ENCODE data around the gene OAF. TPM values are rescaled to one million over a fixed set of nuclear protein-coding genes. Genes with fewer than 3 reads are reported as not detected.
"Not testable (repeated sequence)": the region's sequence is repeated elsewhere in the genome, so short reads cannot be mapped to it uniquely, and the experiment has no call there.

The OAF gene
- total RNA-seq, 1 donor, result 58.6 TPM

- peak; percentile 23 for DNase-seq (ENCODE audit: low read depth)
- TF ChIP-seq CTCF (IDR thresholded peaks at IDR 0.05; ENCODE audit: insufficient read depth, low read length), result peak; percentile 5
- H3K4me3 ChIP-seq (ENCODE audit: low read depth, low read length), result no peak overlapping the region
Measured at GRCh38 chr11:120248551-120249278, 37.9 kb downstream of the OAF start.

- no peak for TF ChIP-seq CTCF (IDR thresholded peaks at IDR 0.05; ENCODE audit: insufficient read depth, low read length)
- H3K4me3 ChIP-seq (ENCODE audit: low read depth, low read length), result no peak overlapping the region
- DNase-seq (ENCODE audit: low read depth), result peak; percentile 27
Measured at GRCh38 chr11:120249279-120250262, 38.7 kb downstream of the OAF start.

GRCh38 chr11:120253377-120253776 is 42.5 kb downstream of the OAF start:
- not testable (repeated sequence) for H3K4me3 ChIP-seq (ENCODE audit: low read depth, low read length); DNase-seq (ENCODE audit: low read depth)

DNA sequence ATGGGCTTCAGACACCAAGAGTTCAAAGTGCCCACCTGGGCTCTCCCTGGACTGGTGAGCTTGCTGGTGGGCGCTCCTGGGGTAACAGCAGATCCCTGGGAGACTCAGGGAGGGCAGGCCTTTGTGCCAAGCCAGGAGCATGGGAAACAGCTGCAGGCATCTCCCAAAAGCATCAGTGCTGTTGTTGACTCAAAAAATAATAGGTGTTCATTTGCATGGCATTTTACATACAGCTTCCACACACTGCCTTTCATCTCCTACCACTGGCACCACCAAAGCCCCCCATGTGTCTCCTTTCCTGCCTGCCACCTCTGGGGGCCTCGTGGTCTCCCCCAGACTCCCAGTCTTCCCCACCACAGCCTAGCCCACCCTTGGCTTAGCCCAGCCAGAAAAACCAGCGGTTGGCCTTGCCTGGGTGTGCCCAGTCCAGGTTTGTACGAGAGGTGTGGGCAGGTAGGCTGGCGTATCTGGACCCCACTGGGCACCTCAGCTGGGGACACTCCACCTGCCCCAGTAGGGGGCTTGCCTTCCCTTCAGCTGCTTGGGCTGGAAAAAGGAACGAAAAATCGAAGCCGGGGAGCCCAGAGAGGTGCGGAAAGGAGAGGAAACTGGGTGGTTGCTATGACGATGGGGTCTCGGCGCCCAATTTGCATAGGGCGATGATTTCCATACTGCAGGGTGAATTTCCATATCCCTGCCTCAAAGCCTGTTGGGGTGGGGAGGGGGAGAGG is 44.1 kb downstream of the OAF start:
- no peak for TF ChIP-seq CTCF (IDR thresholded peaks at IDR 0.05; ENCODE audit: insufficient read depth, low read length)
- DNase-seq (ENCODE audit: low read depth), result no peak
- H3K4me3 ChIP-seq (ENCODE audit: low read depth, low read length), result no peak overlapping the region

DNA sequence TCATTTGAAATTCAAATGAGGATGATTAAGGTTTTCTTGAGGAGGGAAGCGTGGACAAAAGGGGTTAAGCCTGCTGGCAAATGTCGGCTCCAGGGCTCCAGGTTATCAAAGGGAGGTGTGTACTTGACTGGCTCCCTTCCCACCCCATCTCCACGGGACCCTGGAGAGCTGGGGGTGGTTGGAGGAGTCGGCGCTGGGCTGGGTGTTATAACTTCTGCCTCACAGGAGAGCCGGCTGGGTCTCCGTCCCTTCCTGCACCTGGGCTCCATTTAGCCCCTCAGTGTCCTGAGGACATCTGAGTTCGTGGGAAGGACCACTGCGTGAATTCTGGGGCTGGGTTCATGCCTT is 44.7 kb downstream of the OAF start:
- no peak for TF ChIP-seq CTCF (IDR thresholded peaks at IDR 0.05; ENCODE audit: insufficient read depth, low read length)
- DNase-seq (ENCODE audit: low read depth), result no peak
- H3K4me3 ChIP-seq (ENCODE audit: low read depth, low read length), result no peak overlapping the region

DNA sequence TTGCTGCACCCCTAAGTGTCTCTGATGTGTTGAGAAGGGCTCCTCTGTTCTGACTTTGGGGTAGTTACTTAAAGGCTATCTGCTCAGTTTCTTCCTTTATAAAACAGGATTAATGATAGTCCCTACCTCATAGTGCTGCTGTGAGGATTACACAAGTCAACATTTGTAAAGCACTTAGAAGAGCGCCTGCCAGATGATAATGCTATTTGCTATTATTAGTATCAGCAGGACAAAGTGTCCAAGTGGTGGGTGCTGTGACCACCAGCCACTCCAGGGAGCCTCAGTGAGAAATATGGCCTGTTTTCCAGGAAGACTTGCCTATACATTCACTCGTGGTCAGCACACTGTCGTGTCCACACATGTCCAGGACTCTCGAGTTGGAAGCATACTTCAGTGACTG is 45.3 kb downstream of the OAF start:
- no peak overlapping the region for H3K4me3 ChIP-seq (ENCODE audit: low read depth, low read length)
- DNase-seq (ENCODE audit: low read depth), result no peak
- TF ChIP-seq CTCF (IDR thresholded peaks at IDR 0.05; ENCODE audit: insufficient read depth, low read length), result no peak

DNA sequence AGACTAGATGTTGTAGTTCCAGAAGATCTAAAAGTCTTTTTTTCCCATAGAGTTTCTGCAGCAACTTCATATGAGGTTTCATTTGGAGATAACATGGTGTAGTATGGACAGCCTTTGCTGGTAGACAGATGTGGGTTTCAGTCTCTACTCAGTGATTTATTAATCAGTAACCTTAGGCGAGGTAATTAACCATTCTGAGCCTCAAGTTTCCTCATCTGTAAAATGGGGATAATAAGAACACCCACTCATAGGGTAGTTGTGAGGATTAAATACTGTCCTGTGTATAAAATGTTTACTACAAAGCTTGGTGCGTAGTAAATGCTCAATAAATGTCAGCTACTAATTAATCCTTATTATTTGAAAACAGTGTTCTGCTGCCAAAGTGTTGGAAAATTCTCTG is 45.9 kb downstream of the OAF start:
- DNase-seq (ENCODE audit: low read depth), result no peak
- no peak for TF ChIP-seq CTCF (IDR thresholded peaks at IDR 0.05; ENCODE audit: insufficient read depth, low read length)
- H3K4me3 ChIP-seq (ENCODE audit: low read depth, low read length), result no peak overlapping the region

Data from fibroblast of the aortic adventitia (primary cell).